ENCODE measurements around the gene PEX13. TPM values are rescaled to one million over a fixed set of nuclear protein-coding genes. Genes with fewer than 3 reads are reported as not detected.
A peak's percentile ranks its signal among the peaks of the same experiment; 100 is the strongest.

Gene PEX13
- total and polyA plus RNA-seq, 10 of the 15 experiments (the other 5 are each of a cell fraction or from before 2014, with no cell fraction given) = 2.6 to 27.6 (median 17.8) TPM

- POLR2A ChIA-PET = no interaction called here
- SMC1A ChIA-PET (ENCODE audit: uncharacterized antibody, unreplicated experiment) = no interaction called here
- TF ChIP-seq NFIC (IDR thresholded peaks at IDR 0.05; ENCODE audit: low read depth, low read length) (no peak), MTA2 (IDR thresholded peaks at IDR 0.05; ENCODE audit: low read depth) (no peak), PKNOX1 (IDR thresholded peaks at IDR 0.05) (peak; percentile 16; the same call in 1 of the 2 replicates)
- H4K20me1 ChIP-seq (ENCODE audit: control insufficient read depth, insufficient read depth) = no peaks in the 10 kb centered on the region
- 95% methylated on average over 3 of the region's 3 CpGs for WGBS (ENCODE audit: insufficient coverage, insufficient replicate concordance, low lambda C conversion rate, missing lambda C conversion rate)
- H3K4me3 ChIP-seq = no peak overlapping the region
- H3K9ac ChIP-seq (ENCODE audit: control insufficient read depth, insufficient read depth, low read length) = no peak overlapping the region
- H3K9me3 ChIP-seq (replicated peaks; ENCODE audit: control insufficient read depth, insufficient read depth, low read length) = no peaks in the 10 kb centered on the region
- H3K27me3 ChIP-seq (replicated peaks in 1 of 2; ENCODE audit: control insufficient read depth in 2 of 2, insufficient read depth in 2 of 2, low read length in 1 of 2) = no peaks in the 10 kb centered on the region
- no peak overlapping the region for H2AFZ ChIP-seq (ENCODE audit: control insufficient read depth, low read depth, low read length)
- no peak overlapping the region; the same call in 1 of the 2 replicates for H3K4me2 ChIP-seq (ENCODE audit: control insufficient read depth, insufficient read depth)
- CTCF ChIA-PET = no interaction called here
- H3K79me2 ChIP-seq (ENCODE audit: control insufficient read depth, insufficient read depth, low read length) = peaks cover 25% of the 10 kb centered on the region
- DNase-seq (ENCODE audit: low read depth, low spot score) (no peak), ATAC-seq (no peak), FAIRE-seq (no peak)
- RAD21 ChIA-PET (ENCODE audit: unreplicated experiment) = interaction anchor here (0.9 kb wide), 1 partner anchor 99 kb away, joined by 5 read pairs; no protein-coding TSS in a partner anchor
- no peak overlapping the region for H3K27ac ChIP-seq (ENCODE audit: control insufficient read depth, insufficient read depth)
- H3K36me3 ChIP-seq (ENCODE audit: control insufficient read depth in 2 of 2, insufficient read depth in 2 of 2, low read length in 1 of 2) = no peaks in the 10 kb centered on the region
- no TSS peak for BruUV-seq (replicated peaks)
- H3K4me1 ChIP-seq (ENCODE audit: control insufficient read depth, insufficient read depth, low read length) = peaks cover 5% of the 10 kb centered on the region; the same call in 1 of the 2 replicates
- intact Hi-C loops (cut with micrococcal nuclease; ENCODE audit: unreplicated experiment) = no loop called here
- in situ Hi-C loops (cut with MboI) = no loop called here
These were observed 4.1 kb upstream of the PEX13 start for GRCh38 chr2:61013382-61013781.

GRCh38 chr2:61014763-61015162 is 2.8 kb upstream of the PEX13 start:
- Histone ChIP-seq H3K27ac (ENCODE audit: control insufficient read depth, insufficient read depth) (no peak overlapping the region), H3K79me2 (ENCODE audit: control insufficient read depth, insufficient read depth, low read length) (peaks cover 39% of the 10 kb centered on the region), H3K4me1 (ENCODE audit: control insufficient read depth, insufficient read depth, low read length) (peaks cover 5% of the 10 kb centered on the region; the same call in 1 of the 2 replicates), H3K9me3 (replicated peaks; ENCODE audit: control insufficient read depth, insufficient read depth, low read length) (no peaks in the 10 kb centered on the region), H3K9ac (ENCODE audit: control insufficient read depth, insufficient read depth, low read length) (no peak overlapping the region), H3K27me3 (replicated peaks in 1 of 2; ENCODE audit: control insufficient read depth in 2 of 2, insufficient read depth in 2 of 2, low read length in 1 of 2) (no peaks in the 10 kb centered on the region), H2AFZ (ENCODE audit: control insufficient read depth, low read depth, low read length) (no peak overlapping the region), H4K20me1 (ENCODE audit: control insufficient read depth, insufficient read depth) (no peaks in the 10 kb centered on the region), H3K4me2 (ENCODE audit: control insufficient read depth, insufficient read depth) (no peak overlapping the region), H3K4me3 (no peak overlapping the region), H3K36me3 (ENCODE audit: control insufficient read depth in 2 of 2, insufficient read depth in 2 of 2, low read length in 1 of 2) (no peaks in the 10 kb centered on the region)
- DNase-seq (ENCODE audit: low read depth, low spot score) (no peak), ATAC-seq (no peak), FAIRE-seq (no peak)
- 97% methylated on average over 3 of the region's 3 CpGs for WGBS (ENCODE audit: insufficient coverage, insufficient replicate concordance, low lambda C conversion rate, missing lambda C conversion rate)
- in situ Hi-C loops (cut with MboI) (no loop called here), intact Hi-C loops (cut with micrococcal nuclease; ENCODE audit: unreplicated experiment) (loop anchor here (5.0 kb wide), 1 partner anchor 53 kb away; the partner anchor contains the start of gene SANBR)
- ChIA-PET POLR2A (no interaction called here), RAD21 (ENCODE audit: unreplicated experiment) (no interaction called here), SMC1A (ENCODE audit: uncharacterized antibody, unreplicated experiment) (no interaction called here), CTCF (interaction anchor here (0.6 kb wide), 1 partner anchor 532 kb away, joined by 3 read pairs; no protein-coding TSS in a partner anchor)
- BruUV-seq (replicated peaks) = no TSS peak
- no peak for TF ChIP-seq CHD2 (IDR thresholded peaks at IDR 0.05; ENCODE audit: borderline replicate concordance, low read depth, low read length)
- no peak for TF ChIP-seq SRF (IDR thresholded peaks at IDR 0.05; ENCODE audit: low read depth in 2 of 2, low read length in 2 of 2)
- TF ChIP-seq FOXK2 (IDR thresholded peaks at IDR 0.05) = no peak
- no peak for TF ChIP-seq POLR2A (IDR thresholded peaks at IDR 0.05; ENCODE audit: low read depth, low read length)
- no peak for TF ChIP-seq RAD21 (IDR thresholded peaks at IDR 0.05; ENCODE audit: insufficient read depth, low read depth, low read length)
- TF ChIP-seq NFYA (IDR thresholded peaks at IDR 0.05; ENCODE audit: borderline replicate concordance, low read depth, low read length) = no peak
- no peak for TF ChIP-seq KLF5 (IDR thresholded peaks at IDR 0.05; ENCODE audit: partially characterized antibody)
- TF ChIP-seq CUX1 (IDR thresholded peaks at IDR 0.05; ENCODE audit: insufficient replicate concordance, low read depth, low read length) = no peak
- TF ChIP-seq TCF12 (IDR thresholded peaks at IDR 0.05; ENCODE audit: low read depth, low read length) = no peak

Data from GM12878 (cell line).